GM10266 (cell line): Measurements from ENCODE around the gene GNG13.
"Not testable (repeated sequence)": the region's sequence is repeated elsewhere in the genome, so short reads cannot be mapped to it uniquely, and the experiment has no call there.

Experiments
- DNase-seq: peaks from one replicate; pipeline ENCODE4 v3.0.0; 2012; ENCODE audit errors: extremely low spot score
- TF ChIP-seq, protein P1 (sequence below): IDR thresholded peaks from 2 replicates; pipeline ENCODE4 v1.5.1; 2012; ENCODE audit warnings: mild to moderate bottlenecking, low read depth; ENCODE audit not compliant: control insufficient read depth, insufficient read depth; ENCODE audit errors: missing control alignments

The GNG13 gene

DNA sequence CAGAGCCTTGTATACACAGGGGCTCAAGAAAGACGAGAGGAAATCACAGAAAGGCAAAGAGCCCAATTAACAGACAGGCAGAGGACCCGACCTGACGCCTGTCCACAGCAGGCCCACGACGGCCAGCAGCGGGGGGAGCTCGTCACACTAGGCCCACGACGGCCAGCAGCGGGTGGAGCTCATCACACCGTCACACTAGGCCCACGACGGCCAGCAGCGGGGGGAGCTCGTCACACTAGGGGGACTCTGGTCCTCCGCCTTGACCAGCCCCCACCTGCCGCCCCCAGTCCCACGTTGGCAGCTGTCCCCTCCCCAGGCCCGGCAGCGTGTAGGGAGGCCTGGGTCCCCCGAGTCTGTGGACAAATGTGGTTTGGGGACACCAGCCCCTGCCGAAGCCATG, 23.7 kb upstream of the GNG13 start:
- TF ChIP-seq, protein P1, sequence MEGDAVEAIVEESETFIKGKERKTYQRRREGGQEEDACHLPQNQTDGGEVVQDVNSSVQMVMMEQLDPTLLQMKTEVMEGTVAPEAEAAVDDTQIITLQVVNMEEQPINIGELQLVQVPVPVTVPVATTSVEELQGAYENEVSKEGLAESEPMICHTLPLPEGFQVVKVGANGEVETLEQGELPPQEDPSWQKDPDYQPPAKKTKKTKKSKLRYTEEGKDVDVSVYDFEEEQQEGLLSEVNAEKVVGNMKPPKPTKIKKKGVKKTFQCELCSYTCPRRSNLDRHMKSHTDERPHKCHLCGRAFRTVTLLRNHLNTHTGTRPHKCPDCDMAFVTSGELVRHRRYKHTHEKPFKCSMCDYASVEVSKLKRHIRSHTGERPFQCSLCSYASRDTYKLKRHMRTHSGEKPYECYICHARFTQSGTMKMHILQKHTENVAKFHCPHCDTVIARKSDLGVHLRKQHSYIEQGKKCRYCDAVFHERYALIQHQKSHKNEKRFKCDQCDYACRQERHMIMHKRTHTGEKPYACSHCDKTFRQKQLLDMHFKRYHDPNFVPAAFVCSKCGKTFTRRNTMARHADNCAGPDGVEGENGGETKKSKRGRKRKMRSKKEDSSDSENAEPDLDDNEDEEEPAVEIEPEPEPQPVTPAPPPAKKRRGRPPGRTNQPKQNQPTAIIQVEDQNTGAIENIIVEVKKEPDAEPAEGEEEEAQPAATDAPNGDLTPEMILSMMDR, result no peak
- no peak for DNase-seq

DNA sequence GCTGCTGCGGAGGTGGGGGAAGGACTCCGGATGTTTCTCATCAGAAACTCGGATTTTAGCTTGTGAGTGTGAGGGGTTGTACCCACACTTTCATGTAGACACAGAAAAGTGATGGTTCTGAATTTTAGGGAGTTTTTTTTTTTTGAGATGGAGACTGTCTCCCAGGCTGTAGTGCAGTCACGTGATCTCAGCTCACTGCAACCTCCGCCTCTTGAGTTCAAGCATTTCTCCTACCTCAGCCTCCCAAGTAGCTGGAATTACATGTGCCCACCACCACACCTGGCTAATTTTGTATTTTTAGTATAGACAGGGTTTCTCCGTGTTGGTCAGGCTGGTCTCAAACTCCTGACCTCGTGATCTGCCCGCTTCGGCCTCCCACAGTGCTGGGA, 22.4 kb upstream of the GNG13 start:
- TF ChIP-seq, protein P1, result no peak
- DNase-seq, result no peak

- DNase-seq, result no peak
- TF ChIP-seq, protein P1, result no peak
These were observed 21.8 kb upstream of the GNG13 start for GRCh38 chr16:822174-822908.

- DNase-seq, result no peak
- TF ChIP-seq, protein P1, result no peak
These were observed 21.2 kb upstream of the GNG13 start for GRCh38 chr16:821751-822150.

DNA sequence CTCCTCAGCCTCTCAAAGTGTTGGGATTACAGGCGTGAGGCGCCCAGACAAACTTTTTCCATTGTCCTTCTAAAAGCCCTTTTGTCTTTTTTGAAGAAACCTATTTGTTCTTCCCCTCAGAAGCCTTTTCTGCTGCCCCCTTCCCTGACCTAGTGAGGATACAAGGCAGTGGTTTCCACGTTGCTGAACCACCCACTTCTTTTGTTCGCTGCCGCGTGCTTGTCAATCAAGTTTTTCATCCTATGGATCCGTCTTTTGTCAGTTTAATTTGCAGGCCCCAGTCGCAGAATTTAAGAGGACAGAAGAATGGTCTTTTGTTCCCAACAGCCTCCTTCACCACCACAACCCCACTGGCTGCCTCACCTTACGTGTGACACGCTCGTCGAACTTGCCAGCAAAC, 20.2 kb upstream of the GNG13 start:
- TF ChIP-seq, protein P1, result no peak
- DNase-seq, result no peak

GRCh38 chr16:820044-820408, 19.5 kb upstream of the GNG13 start:
- not testable (repeated sequence) for DNase-seq

DNA sequence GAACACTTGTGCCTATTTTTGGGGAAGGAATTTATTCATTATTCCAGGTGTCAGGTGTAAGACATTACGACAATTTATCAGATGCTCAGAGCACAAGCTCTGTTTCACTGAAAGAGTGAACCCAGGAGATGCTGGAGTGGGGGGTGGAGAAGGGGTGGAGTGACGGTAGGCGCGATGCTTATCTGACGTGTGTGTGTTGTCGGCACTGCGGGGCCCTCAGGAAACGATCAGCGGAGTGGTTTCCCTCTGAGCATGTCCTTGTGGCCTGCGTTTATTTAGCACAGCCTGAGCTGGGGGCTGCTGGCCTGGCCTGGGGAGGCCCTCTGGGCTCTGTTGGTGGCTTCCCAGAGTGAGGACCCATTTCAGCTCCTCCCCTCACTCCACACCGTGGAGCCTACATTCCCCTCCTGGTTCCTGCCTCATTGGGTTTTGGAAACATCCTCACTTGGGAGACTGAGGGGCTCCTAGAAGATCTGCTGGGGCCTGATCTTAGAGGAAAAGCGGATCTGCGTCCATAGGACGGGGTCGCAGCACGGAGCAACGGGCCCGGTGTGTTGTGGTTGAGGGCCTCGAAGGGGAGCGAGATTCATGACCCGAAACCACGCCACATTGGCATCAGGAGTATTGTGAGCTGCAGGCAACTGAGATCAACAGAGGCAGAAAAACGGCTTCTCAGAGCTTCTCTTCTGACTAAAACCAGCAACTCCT, 19.0 kb upstream of the GNG13 start:
- no peak for DNase-seq
- TF ChIP-seq, protein P1, result no peak

DNA sequence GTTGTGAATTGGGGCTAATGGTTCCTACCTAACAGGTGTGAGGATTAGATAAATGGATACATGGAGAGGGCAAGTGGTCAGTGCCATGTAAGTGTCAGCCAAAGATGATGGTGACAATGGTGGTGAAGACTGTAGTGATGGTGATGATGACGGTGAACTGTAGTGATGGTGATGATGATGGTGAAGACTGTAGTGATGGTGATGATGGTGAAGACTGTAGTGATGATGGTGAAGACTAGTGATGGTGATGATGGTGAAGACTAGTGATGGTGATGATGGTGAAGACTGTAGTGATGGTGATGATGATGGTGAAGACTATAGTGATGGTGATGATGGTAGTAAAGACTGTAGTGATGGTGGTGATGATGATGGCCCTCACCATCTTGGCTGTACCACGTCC, 18.1 kb upstream of the GNG13 start:
- TF ChIP-seq, protein P1, result no peak
- no peak for DNase-seq
